Left renal pelvis (tissue), 4 donors: ENCODE measurements around the gene CSMD2. TPM values are rescaled to one million over a fixed set of nuclear protein-coding genes. Genes with fewer than 3 reads are reported as not detected.

ENCODE experiments used
- DNase-seq, 4 donors: peaks; one replicate each; pipeline ENCODE4 v3.0.0-alpha.2; 2013; ENCODE audit warnings: low read depth in 4 of 4, low spot score in 3 of 4
- polyA plus RNA-seq, 4 donors: library from polyadenylated mRNA; unstranded; fragments of 120-200 nt; gene quantifications; one replicate each; pipeline ENCODE4 v1.2.1, GENCODE V29; 2013; ENCODE audit not compliant: insufficient read length in 4 of 4

The CSMD2 gene
- polyA plus RNA-seq, 4 donors, result 0.29 to 1.3 (median 0.72) TPM

DNA sequence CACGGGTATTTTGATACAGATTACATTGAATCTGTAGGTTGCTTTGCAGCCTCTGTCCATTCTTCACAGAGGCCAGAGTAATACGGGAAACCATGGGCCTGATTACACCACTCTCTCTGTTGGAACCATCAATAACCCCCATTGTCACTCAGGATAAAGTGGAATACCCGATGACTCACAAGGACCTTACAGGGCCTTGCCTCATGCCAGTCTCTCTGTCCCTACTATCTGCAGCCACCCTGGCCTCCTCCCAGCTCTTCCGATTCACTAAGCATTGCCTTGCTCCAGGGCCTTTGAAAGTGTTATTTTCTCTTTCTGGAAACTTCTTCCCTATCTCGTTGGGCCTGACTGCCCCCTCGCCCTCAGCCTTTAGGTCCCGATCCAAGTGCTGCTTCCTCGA lies 239.4 kb downstream of the CSMD2 start:
- no peak for DNase-seq

GRCh38 chr1:33921281-33921680 lies 243.7 kb downstream of the CSMD2 start:
- DNase-seq, result no peak

DNA sequence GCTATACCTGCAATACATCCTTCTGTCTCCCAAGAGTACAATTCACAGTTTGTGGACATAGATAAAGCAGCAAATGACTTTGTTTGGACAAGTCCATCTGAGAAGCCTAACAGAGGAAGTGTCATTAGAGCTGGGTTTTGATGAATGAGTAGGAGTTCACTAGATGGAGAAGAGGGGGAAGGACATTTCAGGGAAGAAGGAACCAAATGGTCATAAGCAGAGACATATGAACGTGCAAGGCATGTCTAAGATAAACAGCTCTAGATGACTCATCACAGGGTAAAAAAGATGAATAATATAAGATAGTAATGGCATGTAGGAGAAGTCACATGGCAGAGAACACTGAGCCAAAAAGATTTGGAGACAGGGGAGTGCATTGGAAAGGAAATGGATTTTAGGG lies 246.7 kb downstream of the CSMD2 start:
- no peak for DNase-seq

- DNase-seq, result no peak
These were observed 248.2 kb downstream of the CSMD2 start for GRCh38 chr1:33916786-33917185.

GRCh38 chr1:33914531-33914930 lies 250.5 kb downstream of the CSMD2 start:
- DNase-seq, result no peak

DNA sequence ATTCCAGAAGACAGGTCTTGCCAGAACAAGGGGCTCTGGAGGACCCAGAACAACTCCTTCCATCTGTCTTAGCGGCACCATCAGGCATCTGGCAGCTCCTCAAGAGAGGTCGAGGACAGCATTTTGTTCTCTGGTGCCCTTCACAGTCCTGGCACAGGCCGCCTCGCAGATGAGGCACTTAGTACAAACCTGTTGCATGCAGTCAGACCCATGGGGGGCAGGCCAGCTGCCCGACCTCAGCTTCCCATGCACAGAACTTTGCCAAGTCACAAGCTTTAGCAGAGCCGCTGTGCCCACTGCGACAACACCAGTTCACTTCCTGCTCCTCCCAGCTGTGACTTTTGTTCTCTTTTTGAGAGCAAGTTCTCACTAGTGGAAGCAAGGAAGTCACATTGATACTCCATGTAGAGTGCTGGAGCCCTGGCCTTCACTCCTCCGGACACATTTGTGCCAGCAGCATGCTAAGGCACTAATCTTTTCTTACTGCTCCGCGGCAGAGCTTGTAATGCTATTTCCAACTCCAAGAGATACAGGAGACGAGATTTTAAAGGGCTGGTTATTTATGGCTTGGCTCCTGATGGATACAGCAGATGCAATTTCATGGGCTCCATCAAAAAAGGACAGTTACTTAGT lies 256.6 kb downstream of the CSMD2 start:
- DNase-seq, result no peak

- no peak for DNase-seq
These were observed 258.9 kb downstream of the CSMD2 start for GRCh38 chr1:33906156-33906555.

- DNase-seq, result no peak
These were observed 259.8 kb downstream of the CSMD2 start for GRCh38 chr1:33905241-33905640.

DNA sequence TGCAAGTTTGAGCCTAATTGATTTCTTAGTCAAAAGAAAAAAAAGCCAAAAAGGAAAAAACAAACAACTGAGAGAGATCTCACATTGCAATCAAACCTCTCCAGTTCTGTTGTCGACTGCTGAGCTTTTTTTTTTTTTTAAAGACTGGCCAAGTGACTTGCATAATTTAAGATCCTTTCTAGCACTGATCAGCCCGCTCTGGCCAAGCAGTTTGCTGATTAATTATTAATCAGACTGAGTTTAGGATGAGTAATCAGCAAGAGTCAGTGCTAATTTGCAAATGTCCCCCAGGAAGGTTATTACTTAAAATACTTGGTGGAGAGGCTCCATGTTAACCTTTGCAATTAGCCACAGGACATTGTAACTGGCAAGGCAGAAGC lies 261.8 kb downstream of the CSMD2 start:
- peak in 3 of 4 donors; percentile 19 to 32 (median 31) for DNase-seq

- DNase-seq, result no peak
These were observed 262.4 kb downstream of the CSMD2 start for GRCh38 chr1:33902486-33903209.

- DNase-seq, result no peak
These were observed 265.3 kb downstream of the CSMD2 start for GRCh38 chr1:33899746-33900145.

- DNase-seq, result no peak
These were observed 266.1 kb downstream of the CSMD2 start for GRCh38 chr1:33898881-33899280.

DNA sequence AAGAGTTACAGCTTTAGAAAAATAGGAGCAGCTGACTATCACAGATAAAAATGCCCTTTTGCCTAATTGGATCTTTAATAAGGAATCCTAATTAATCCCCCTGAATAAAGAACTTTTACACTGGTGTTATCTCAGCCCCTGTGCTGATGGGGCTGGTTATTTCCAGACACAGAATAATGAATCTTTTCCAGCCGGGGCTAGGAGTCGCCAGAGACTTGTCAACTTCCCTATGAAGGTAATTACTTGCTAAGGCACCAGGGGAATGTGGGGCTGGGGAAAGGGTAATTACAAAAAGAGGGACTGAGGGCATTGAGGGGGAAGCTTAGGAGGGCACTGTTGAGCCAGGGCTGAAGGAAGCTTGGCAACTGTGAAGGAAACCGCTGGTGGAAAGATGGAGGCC lies 266.6 kb downstream of the CSMD2 start:
- no peak for DNase-seq

GRCh38 chr1:33897092-33897725 lies 267.8 kb downstream of the CSMD2 start:
- DNase-seq, result no peak

DNA sequence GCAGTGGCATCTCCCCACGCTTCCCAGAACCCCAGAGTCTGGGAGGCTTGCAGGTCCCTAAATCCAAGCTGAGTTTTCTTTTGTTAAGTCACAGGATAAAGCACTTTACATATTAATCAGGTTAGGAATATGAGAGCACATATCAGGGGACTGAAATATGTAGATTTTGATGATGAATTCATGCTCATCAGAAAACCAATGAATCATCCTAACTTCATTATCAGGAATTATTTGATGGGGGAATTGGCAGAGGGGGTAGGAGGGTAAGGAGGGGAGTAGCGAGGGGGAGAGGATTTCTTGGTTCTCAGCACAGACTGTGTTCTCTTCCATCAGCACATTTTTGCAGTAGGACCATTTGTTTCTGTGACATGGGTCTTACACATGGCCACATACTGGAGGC lies 269.1 kb downstream of the CSMD2 start:
- no peak for DNase-seq

DNA sequence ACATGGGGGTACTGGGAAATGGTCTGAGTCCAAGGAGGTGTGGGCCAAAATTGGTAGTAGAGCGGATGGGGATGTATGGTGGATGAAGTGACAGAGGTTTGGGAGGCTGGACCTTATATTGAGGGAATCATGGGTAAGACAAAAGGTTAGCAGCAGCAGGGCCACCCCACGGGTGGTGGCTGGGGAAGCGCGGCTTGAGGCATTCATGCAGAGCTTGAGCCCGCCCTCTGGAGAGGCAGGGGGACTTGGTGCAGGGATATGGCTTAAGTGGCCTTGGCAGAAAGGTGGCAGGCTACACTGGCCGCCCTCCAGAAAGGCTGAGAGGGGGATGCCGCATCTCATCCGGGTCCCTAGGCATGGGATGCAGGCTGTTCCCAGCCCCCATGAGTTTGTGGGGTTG lies 269.6 kb downstream of the CSMD2 start:
- DNase-seq, result no peak

- DNase-seq, result no peak
These were observed 271.7 kb downstream of the CSMD2 start for GRCh38 chr1:33893147-33893830.

GRCh38 chr1:33886496-33886895 lies 278.5 kb downstream of the CSMD2 start:
- DNase-seq, result no peak

- DNase-seq, result no peak
These were observed 284.7 kb downstream of the CSMD2 start for GRCh38 chr1:33880305-33880704.

GRCh38 chr1:33878392-33878791 lies 286.6 kb downstream of the CSMD2 start:
- DNase-seq, result no peak

DNA sequence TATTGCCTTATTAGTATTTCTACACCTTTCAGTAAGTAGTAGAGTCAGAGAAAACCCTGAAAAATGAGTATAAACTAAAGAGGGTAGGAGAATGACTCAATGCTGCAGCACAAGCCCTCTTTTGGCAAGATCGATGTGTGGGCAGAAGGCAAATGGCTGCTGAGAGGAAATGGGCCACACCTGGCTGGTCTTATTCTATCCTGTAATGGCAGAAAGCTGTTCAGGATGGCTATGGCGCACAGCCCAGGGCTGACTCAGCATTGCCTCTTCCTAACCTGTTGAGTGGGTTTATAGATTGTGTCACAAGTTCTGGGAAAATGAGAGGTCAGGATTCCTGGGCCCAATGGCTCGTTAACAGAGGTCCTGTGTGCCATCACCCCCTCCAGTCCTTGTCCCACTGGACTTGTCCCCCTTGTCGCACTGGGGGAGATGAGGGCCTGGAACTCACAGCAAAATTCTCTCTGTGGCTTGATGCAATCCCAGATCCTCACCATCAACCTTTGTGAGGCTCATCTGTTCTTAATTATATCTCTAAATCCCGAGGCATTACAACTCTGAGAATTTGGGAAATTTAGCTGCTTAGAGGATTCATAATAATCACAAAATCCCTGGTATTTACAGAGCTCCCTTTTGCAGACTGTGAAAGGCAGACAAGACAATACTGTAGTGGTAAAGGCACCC lies 287.9 kb downstream of the CSMD2 start:
- no peak for DNase-seq
